Kidney glomerular epithelial cell (primary cell): ENCODE data around the gene NAT9.

Experiments used
- DNase-seq: peaks from one replicate; lab custom pipeline; 2025; lab: John Stamatoyannopoulos, UW

The NAT9 gene

GRCh38 chr17:74776044-74776962 is at the start of gene NAT9:
Gene NAT9, minus strand, starts transcription at chr17:74776345. Its CDS starts 647 bp downstream, at chr17:74775698.
- peak; percentile 92 for DNase-seq

- DNase-seq = no peak
These were observed 48.9 kb upstream of the NAT9 start for GRCh38 chr17:74824961-74825627.

- DNase-seq = no peak
These were observed 46.8 kb upstream of the NAT9 start for GRCh38 chr17:74822939-74823367.

GRCh38 chr17:74822335-74822938 is 46.3 kb upstream of the NAT9 start:
- no peak for DNase-seq

GRCh38 chr17:74821655-74822334 is 45.6 kb upstream of the NAT9 start:
- DNase-seq = no peak

GRCh38 chr17:74819801-74820436 is 43.8 kb upstream of the NAT9 start:
- no peak for DNase-seq

- no peak for DNase-seq
These were observed 42.3 kb upstream of the NAT9 start for GRCh38 chr17:74818291-74818938.

GRCh38 chr17:74816905-74817620 is 40.9 kb upstream of the NAT9 start:
- DNase-seq = no peak

- DNase-seq = no peak
These were observed 39.6 kb upstream of the NAT9 start for GRCh38 chr17:74815550-74816370.

GRCh38 chr17:74815067-74815466 is 38.9 kb upstream of the NAT9 start:
- DNase-seq = no peak

- DNase-seq = no peak
These were observed 38.3 kb upstream of the NAT9 start for GRCh38 chr17:74814453-74814852.

GRCh38 chr17:74812109-74813009 is 36.2 kb upstream of the NAT9 start:
- DNase-seq = no peak

GRCh38 chr17:74810699-74811485 is 34.7 kb upstream of the NAT9 start:
- DNase-seq = no peak

GRCh38 chr17:74808714-74809430 is 32.7 kb upstream of the NAT9 start:
- no peak for DNase-seq

- DNase-seq = no peak
These were observed 31.8 kb upstream of the NAT9 start for GRCh38 chr17:74807925-74808324.

- DNase-seq = no peak
These were observed 31.3 kb upstream of the NAT9 start for GRCh38 chr17:74807441-74807840.

- no peak for DNase-seq
These were observed 30.2 kb upstream of the NAT9 start for GRCh38 chr17:74806334-74806733.
